Caco-2 (cell line): Measurements from ENCODE around the gene SMYD5. TPM values are rescaled to one million over a fixed set of nuclear protein-coding genes. Genes with fewer than 3 reads are reported as not detected.

ENCODE experiments used
- BruUV-seq: library from RNA; stranded (reverse); fragments of 400-500 nt; replicated peaks from 2 replicates; lab custom pipeline; 2021; lab: Mats Ljungman, UMichigan
- CTCF ChIA-PET: fragments of 300-600 bp; sonication (Branson Sonifier 250); formaldehyde crosslinking; loops from one replicate; lab custom pipeline; 2022; ENCODE audit warnings: antibody characterized with exemption; lab: Charles Lee
- POLR2A ChIA-PET: fragments of 300-600 bp; sonication (Branson Sonifier 250); formaldehyde crosslinking; loops from one replicate; lab custom pipeline; 2022; ENCODE audit warnings: antibody characterized with exemption; lab: Charles Lee
- DNase-seq, 2 experiments: peaks; one replicate each; pipeline versions ENCODE4 v3.0.0 to v3.0.0-alpha.2; 2020 to 2022
- H3K27me3 ChIP-seq: replicated peaks from 2 replicates; pipeline ENCODE4 v1.6.0; 2011; ENCODE audit warnings: low read length; ENCODE audit not compliant: control insufficient read depth, insufficient read depth
- H3K36me3 ChIP-seq: 2 replicates; pipeline ENCODE4 v1.5.1; 2011; ENCODE audit warnings: low read length; ENCODE audit not compliant: control insufficient read depth, insufficient read depth
- H3K4me1 ChIP-seq: fragments of 250-450 bp; sonication (Bioruptor Pico); 2 replicates; pipeline ENCODE4 v1.5.1; 2020; ENCODE audit warnings: mild to moderate bottlenecking
- H3K4me3 ChIP-seq: 2 replicates; pipeline ENCODE4 v1.5.1; 2011; ENCODE audit warnings: low read depth, mild to moderate bottlenecking, control low read depth, low read length
- H3K9me3 ChIP-seq: fragments of 250-450 bp; sonication (Bioruptor Pico); 2 replicates; pipeline ENCODE4 v1.5.1; 2020; ENCODE audit warnings: mild to moderate bottlenecking, moderate library complexity
- H3K27ac Mint-ChIP-seq: one replicate; pipeline ENCODE4 v1.8.0; 2022; ENCODE audit warnings: mixed read lengths; ENCODE audit not compliant: unreplicated experiment
- H3K27me3 Mint-ChIP-seq: one replicate; pipeline ENCODE4 v1.8.0; 2022; ENCODE audit warnings: mixed read lengths; ENCODE audit not compliant: insufficient read depth, unreplicated experiment
- H3K36me3 Mint-ChIP-seq: one replicate; pipeline ENCODE4 v1.8.0; 2022; ENCODE audit warnings: mild to moderate bottlenecking, mixed read lengths; ENCODE audit not compliant: insufficient read depth, unreplicated experiment
- H3K4me1 Mint-ChIP-seq: one replicate; pipeline ENCODE4 v1.8.0; 2022; ENCODE audit warnings: low read depth, mixed read lengths; ENCODE audit not compliant: unreplicated experiment
- H3K4me3 Mint-ChIP-seq: one replicate; pipeline ENCODE4 v1.8.0; 2022; ENCODE audit warnings: mild to moderate bottlenecking, moderate library complexity, mixed read lengths; ENCODE audit not compliant: unreplicated experiment
- H3K9me3 Mint-ChIP-seq: one replicate; pipeline ENCODE4 v1.8.0; 2022; ENCODE audit warnings: mixed read lengths; ENCODE audit not compliant: unreplicated experiment
- CTCF ChIP-seq, 2 experiments: fragments of 200-600 bp in 1 of 2; IDR thresholded peaks; 1 replicate in 1 of 2; 2 replicates in 1 of 2; pipeline versions ENCODE4 v1.5.1 to v1.8.0; 2011 to 2022; ENCODE audit warnings: antibody characterized with exemption in 1 of 2, control low read depth in 1 of 2, inconsistent platforms in 1 of 2, low read depth in 1 of 2, low read length in 1 of 2, mild to moderate bottlenecking in 1 of 2, moderate library complexity in 1 of 2; ENCODE audit not compliant: insufficient read depth in 1 of 2, severe bottlenecking in 1 of 2, unreplicated experiment in 1 of 2
- intact Hi-C: fragments of 100-400 bp; cut with micrococcal nuclease; formaldehyde crosslinking; loops from one replicate; pipeline ENCODE4 v1.10.0; 2022; ENCODE audit not compliant: unreplicated experiment
- total RNA-seq: library from RNA; stranded (reverse); gene quantifications from 2 replicates; pipeline ENCODE4 v1.2.3, GENCODE V29; 2022

Gene SMYD5
- total RNA-seq, 1 experiment from 2014 or later = 65.8 TPM

GRCh38 chr2:73208258-73208657 lies 5.8 kb upstream of the SMYD5 start:
- no TSS peak for BruUV-seq
- peaks cover 8% of the 10 kb centered on the region for H3K4me1 ChIP-seq
- H3K36me3 Mint-ChIP-seq = peaks cover under 1% of the 10 kb centered on the region
- H3K27ac Mint-ChIP-seq = no peak overlapping the region
- no peaks in the 10 kb centered on the region for H3K9me3 ChIP-seq
- H3K4me1 Mint-ChIP-seq = no peaks in the 10 kb centered on the region
- no peaks in the 10 kb centered on the region for H3K27me3 Mint-ChIP-seq
- H3K36me3 ChIP-seq = no peaks in the 10 kb centered on the region
- no peaks in the 10 kb centered on the region for H3K27me3 ChIP-seq
- ChIA-PET CTCF (interaction anchor here (0.7 to 3.6 kb wide), 3 partner anchors 17 to 123 kb away, joined by 7 to 19 read pairs (median 10); no protein-coding TSS in a partner anchor), POLR2A (no interaction called here)
- DNase-seq = no peak
- H3K4me3 Mint-ChIP-seq = no peak overlapping the region
- H3K9me3 Mint-ChIP-seq = no peaks in the 10 kb centered on the region
- H3K4me3 ChIP-seq = no peak overlapping the region
- TF ChIP-seq CTCF (IDR thresholded peaks at IDR 0.05; ENCODE audit: insufficient read depth in 1 of 2, low read depth in 1 of 2, low read length in 1 of 2, severe bottlenecking in 1 of 2, unreplicated experiment in 1 of 2) = no peak
- intact Hi-C loops = no loop called here

DNA sequence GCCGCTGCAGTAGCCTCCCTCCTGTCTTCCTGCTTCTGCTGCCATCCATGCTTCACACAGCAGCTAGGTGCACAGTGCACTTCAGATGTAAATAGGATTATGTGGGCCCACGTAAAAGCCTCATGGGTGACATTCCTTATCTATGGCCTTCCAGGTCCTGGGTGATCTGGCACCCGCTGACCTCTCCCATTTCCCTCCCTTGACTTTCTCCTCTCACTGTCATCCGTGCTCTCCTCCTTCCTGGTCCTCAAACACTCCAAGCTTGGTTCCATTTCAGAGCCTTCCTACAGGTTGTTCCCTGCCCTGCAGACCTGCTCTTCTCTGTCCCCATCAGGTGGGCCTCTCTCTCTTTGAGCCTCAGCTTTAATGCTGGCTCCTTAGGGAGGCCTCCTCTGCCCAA lies 4.0 kb upstream of the SMYD5 start:
- no peaks in the 10 kb centered on the region for H3K9me3 Mint-ChIP-seq
- Histone ChIP-seq H3K9me3 (no peaks in the 10 kb centered on the region), H3K4me3 (no peak overlapping the region), H3K27me3 (no peaks in the 10 kb centered on the region), H3K4me1 (peaks cover 15% of the 10 kb centered on the region), H3K36me3 (no peaks in the 10 kb centered on the region)
- H3K27ac Mint-ChIP-seq = no peak overlapping the region
- no peak for TF ChIP-seq CTCF (IDR thresholded peaks at IDR 0.05; ENCODE audit: insufficient read depth in 1 of 2, low read depth in 1 of 2, low read length in 1 of 2, severe bottlenecking in 1 of 2, unreplicated experiment in 1 of 2)
- H3K27me3 Mint-ChIP-seq = no peaks in the 10 kb centered on the region
- H3K4me3 Mint-ChIP-seq = no peak overlapping the region
- ChIA-PET POLR2A (no interaction called here), CTCF (interaction anchor here (0.6 to 3.6 kb wide), 3 partner anchors 18 to 236 kb away, joined by 3 to 19 read pairs (median 4); no protein-coding TSS in a partner anchor)
- intact Hi-C loops = loop anchor here (5.0 kb wide), 1 partner anchor 48 kb away; no protein-coding TSS in a partner anchor
- H3K4me1 Mint-ChIP-seq = peaks cover under 1% of the 10 kb centered on the region
- H3K36me3 Mint-ChIP-seq = peaks cover 10% of the 10 kb centered on the region
- BruUV-seq = no TSS peak
- DNase-seq = no peak

- peaks cover 7% of the 10 kb centered on the region for H3K4me1 Mint-ChIP-seq
- no peak for DNase-seq
- no peaks in the 10 kb centered on the region for H3K9me3 Mint-ChIP-seq
- POLR2A ChIA-PET = no interaction called here
- peaks cover 10% of the 10 kb centered on the region for H3K36me3 Mint-ChIP-seq
- no peak overlapping the region for H3K4me3 Mint-ChIP-seq
- H3K27me3 Mint-ChIP-seq = no peaks in the 10 kb centered on the region
- CTCF ChIA-PET = interaction anchor here (1.3 kb wide), 1 partner anchor 19 kb away, joined by 4 read pairs; no protein-coding TSS in a partner anchor
- H3K4me1 ChIP-seq = peaks cover 20% of the 10 kb centered on the region
- no peaks in the 10 kb centered on the region for H3K9me3 ChIP-seq
- no peak for TF ChIP-seq CTCF (IDR thresholded peaks at IDR 0.05; ENCODE audit: insufficient read depth in 1 of 2, low read depth in 1 of 2, low read length in 1 of 2, severe bottlenecking in 1 of 2, unreplicated experiment in 1 of 2)
- no peaks in the 10 kb centered on the region for H3K36me3 ChIP-seq
- H3K27me3 ChIP-seq = no peaks in the 10 kb centered on the region
- no peak overlapping the region for H3K27ac Mint-ChIP-seq
- no TSS peak for BruUV-seq
- no peak overlapping the region for H3K4me3 ChIP-seq
- intact Hi-C loops = loop anchor here (5.0 kb wide), 1 partner anchor 48 kb away; no protein-coding TSS in a partner anchor
Measured at GRCh38 chr2:73210696-73211095, 3.3 kb upstream of the SMYD5 start.
